ENCODE measurements around the gene CYSRT1.

CYSRT1 gene

DNA sequence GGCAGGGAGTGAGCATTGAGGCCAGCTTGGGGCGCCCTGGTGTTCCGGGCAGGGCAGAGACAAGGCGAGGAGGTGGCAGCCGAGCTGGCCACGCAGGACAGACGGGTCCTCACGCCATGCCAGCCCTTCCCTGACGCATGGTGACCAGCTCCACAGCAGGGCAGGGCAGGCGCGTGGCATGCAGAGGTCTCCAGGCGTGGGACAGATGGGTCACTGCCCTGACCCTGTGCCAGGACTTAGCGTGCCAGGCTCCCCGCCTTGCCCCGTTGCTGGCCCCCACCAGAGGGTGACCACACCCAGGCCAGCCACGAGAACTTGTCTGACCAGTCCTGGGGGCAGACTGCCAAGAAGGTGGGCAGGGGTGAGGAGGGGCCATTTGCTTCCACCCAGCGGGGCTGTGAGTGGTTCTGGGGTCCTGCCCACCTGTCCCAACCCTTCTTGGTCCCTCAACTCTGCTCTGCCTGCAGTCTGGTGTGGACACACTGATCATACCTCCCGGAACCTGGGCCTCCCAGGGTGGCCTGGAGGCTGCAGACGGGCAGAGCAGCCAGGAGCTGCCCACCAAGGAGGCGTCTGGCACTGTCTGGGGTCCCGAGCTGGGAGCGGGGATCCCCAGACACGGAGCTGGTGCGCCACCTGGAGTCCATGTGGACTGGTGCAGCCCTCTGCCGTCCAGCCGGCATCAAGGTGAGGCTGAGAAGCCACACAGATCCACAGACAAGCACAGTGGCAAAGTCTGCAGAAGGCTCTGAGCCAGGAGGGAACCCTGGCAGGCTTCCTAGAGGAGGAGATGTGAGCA is 2.3 kb downstream of the CYSRT1 start, which contains the start of gene RNF224:
RNF224 (plus strand) TSS at position 449 of the 799 bp plus-strand sequence. CDS start 834 bp downstream, outside the sequence.
- peak; percentile 93 for DNase-seq

DNA sequence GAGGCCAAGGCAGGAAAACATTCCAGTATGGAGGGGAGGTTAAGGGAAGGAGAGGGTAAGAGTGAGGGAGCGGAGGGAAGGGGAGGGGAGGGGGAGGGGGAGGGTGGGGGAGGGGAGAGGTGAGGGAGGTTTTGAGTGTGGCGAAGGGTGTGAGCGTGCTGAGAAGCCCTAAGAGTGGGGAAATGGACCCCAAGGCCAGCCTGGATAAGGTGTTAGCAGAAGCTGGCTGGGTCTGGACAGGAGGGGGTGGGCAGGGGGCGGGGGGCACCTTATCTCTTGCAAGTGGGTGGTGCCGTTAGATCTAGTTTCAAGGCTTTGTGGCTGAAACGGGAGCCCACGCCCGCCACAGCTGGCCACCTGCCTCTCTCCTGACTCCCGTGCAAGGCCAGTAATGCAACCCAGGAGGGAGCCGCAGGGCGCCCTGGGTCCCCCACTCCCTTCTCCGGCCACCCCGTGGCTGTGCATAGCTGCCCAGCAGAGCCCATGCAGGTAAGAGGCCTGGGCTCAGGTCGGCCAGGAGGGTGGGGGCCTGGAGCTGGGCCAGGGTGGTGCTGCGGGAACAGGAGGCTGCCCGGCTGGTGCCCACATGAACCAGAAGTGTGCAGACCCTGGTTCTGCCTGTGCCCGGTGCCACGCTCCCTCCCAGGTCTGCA is 3.0 kb downstream of the CYSRT1 start:
- no peak for DNase-seq

DNA sequence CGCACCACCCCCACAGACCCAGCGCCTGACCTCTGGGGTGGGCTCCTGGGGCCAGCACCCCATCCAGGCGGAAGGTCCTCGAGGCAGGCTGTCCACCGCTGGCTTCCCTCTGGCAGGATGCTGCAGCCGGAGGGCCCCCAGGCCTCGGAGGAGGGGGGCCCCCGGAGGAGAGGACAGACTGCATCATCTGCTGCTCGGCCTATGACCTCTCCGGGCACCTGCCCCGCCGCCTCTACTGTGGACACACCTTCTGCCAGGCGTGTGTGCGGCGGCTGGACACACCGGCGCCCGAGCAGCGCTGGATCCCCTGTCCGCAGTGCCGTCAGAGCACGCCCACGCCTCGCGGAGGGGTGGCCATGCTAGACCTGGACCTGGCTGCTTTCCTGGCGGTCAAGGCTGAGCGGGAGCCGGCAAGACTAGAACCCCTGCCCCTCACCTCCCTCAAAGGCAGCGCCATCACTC is 3.6 kb downstream of the CYSRT1 start:
- DNase-seq: peak; percentile 48

DNA sequence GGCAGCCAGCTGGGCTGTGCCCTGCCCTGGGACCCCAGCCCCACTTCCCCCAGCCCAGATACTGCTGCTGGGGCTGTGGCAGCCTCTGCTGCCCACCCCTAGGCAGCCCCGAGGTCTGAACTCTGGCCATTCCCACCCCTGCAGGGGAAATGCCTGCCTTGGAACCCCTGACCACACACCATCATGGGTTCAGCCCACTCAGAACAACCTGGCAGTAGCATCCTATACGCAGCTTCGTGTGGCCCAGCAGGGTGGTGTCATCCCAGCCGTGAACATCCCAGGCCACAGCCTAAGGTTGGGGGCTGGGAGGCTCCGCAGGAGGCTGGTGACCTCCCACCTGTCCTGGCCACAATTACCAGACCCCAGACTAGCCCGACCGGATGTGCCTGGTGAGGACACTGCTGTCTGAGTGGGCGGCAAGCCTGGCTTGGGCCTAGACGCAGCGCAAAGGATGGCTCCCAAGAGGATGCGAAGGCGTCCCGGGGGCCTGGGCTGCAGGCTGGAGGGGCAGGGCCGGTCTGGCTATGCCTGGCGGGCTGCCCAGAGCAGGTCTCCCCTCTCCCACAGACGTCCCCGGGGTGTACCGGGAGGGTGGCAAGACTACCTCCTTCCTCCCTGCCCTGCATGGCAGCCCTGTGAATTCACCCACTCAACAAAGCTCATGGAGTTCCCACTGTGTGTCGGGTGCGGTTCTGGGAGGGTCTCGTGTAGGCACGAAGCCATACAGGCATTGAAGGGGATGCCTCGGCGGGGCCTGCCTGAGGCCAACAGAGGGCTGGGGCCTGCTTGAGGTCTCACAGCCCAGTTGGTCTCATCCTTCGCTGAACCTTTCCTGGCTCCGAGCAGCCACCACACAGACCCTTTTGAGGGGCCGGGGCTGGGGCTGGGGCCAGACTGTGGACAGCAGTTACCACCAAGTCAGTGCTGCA is 4.3 kb downstream of the CYSRT1 start:
- DNase-seq: no peak

DNA sequence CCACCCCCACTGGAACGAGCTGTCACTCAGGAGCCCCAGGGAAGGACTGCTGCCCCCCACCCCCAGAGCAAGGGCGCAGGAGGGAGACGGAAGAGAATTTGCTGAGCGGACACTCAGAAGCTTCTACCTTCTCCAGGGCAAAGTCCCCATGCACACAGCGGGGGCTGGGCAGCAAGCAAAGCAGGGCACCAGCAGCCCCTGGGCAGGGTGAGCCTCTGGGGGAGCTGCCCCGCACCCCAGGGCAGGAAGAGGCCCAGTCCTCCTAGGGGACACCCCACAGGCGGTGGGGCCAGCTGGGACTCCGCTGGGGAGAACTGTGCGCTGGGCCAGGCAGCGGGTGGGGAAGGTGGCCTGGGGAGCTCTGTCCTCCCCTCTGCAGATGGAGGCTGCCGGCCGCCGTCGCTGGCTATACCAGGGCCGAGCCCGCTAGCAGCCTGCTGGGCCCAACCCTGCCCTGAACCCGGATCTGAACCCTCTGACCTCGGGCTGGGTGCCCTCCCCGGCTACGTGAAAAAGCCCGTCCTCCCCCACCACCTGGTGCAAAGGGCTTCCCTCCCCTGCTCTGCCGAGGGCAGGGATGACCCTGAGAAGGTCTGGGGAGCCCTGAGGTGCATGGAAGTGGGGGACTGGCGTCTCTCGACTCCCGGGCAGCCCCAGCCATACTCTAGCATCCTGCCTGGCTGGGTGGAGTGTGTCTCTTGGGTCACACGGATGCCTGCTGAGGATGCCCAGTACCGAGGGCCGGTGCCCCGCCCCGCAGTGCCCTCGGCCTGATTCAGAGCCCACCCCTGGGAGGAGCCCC is 5.1 kb downstream of the CYSRT1 start:
- DNase-seq: no peak

DNA sequence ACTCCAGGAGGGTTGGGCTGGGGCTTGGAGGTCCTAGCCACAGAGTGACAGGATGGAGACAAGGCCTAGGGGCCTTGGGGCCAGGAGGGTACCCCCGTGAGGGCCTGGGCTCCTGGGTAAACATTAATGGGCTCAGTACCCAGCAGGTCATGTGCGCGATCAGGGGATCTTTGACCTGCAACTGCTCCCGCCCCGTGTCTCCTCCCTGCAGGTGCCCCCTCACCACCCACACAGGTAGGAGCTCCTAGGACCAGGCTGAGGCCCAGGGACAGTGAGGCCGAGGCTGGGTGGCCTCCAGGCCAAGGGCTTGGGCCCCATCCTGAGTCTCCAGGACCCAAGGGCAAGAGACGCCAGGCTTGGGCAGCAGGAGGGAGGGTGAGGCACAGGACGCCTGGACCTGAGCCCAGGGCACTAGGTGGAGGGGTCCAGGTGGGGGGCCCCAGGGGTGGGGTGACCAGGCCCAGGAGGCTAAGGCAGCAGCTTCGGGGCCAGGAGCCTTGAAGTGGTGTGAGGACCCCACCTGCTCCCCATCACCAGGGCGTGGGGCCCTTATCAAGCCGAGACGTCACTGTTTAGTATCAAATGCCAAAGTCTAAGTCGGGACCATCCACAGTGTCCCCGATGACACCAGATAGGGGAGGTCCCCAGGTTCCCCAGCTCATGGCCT is 5.9 kb downstream of the CYSRT1 start, which contains the start of gene SLC34A3:
SLC34A3 (plus strand) TSS at position 197 of the 667 bp plus-strand sequence. CDS start 802 bp downstream, outside the sequence.
- no peak for DNase-seq

DNA sequence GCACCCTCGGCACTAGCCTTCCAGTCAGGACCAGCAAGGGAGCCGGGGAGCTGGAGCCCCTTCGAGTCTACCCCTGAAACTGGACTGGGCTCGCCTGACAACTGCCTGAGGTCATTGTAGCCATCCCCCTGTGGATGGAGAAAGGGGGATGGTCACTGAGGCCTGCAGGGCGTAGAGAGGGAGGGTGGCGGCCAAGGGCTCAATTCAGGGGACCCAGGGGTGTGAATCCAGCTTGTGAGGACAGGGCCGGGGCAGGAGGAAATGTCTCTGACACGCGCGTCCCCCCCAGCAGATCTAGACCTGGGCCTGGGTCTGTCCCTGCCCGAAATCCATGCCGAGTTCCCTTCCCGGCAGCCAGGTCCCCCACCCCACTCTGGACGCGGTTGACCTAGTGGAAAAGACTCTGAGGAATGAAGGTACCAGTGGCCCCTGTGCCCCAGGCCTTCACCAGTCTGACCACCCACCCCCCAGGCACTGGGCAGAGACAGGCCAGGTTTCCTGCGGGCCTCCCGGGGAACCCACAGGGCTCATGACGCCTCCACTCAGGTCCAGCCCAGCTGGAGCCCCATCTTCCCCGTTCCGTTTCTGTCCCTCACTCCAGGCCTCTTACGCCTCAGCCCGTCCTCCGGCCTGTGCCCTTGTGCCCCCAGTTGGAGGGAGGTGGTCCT is 6.5 kb downstream of the CYSRT1 start:
- no peak for DNase-seq

DNA sequence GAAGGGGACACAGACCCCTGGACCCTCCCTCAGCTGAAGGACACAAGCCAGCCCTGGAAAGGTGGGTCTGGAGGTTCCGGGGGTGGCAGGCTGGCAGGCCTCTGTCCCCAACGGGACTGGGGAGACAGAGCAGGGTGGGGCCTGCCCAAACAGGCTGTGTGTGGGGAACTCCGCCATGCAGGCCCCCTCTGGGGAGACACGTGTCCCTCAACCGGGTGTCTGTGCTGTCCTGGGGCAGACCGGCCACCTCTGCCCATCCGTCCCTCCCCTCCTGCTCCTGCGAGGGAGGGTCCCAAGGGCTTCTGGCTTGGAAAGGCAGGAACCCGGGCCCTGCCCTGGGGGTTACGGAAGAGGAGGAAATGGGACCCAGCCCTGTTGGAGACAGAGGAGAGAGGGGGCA is 7.1 kb downstream of the CYSRT1 start:
- DNase-seq: no peak

DNA sequence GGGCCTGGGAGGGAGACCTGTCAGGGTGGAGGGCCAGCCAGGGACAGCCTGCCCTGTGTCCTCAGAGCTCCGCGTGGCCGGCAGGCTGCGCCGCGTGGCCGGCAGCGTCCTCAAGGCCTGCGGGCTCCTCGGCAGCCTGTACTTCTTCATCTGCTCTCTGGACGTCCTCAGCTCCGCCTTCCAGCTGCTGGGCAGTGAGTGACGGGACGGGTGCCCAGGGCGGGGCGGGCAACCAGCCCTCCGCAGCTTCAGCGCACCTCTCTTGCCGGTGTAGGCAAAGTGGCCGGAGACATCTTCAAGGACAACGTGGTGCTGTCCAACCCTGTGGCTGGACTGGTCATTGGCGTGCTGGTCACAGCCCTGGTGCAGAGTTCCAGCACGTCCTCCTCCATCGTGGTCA is 7.5 kb downstream of the CYSRT1 start:
- DNase-seq: no peak

DNA sequence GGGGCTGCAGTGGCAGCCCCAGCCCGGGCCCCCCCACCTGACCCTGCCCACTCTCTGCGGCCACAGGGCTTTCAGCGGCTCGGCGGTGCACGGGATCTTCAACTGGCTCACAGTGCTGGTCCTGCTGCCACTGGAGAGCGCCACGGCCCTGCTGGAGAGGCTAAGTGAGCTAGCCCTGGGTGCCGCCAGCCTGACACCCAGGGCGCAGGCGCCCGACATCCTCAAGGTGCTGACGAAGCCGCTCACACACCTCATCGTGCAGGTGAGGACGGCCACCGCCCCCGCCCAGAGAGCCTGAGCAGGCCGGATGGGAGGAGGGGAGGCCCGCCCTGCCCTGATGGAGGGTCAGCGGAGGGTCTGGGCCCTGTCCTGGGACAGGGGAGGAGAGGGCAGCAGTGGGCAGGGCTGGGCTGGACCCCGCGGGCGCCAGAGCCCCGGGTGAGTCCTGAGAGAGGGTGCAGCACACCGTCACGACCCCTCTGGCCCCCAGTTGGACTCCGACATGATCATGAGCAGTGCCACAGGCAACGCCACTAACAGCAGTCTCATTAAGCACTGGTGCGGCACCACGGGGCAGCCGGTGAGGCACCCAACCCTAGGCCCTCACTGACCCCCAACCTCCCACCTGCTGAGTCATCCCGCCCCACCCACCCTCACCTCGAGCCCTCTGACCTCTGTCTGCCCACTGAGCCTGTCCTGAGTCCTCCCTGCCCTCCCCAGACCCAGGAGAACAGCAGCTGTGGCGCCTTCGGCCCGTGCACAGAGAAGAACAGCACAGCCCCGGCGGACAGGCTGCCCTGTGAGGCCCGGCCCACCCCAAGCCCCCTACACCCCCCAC is 8.4 kb downstream of the CYSRT1 start:
- peak; percentile 93 for DNase-seq

DNA sequence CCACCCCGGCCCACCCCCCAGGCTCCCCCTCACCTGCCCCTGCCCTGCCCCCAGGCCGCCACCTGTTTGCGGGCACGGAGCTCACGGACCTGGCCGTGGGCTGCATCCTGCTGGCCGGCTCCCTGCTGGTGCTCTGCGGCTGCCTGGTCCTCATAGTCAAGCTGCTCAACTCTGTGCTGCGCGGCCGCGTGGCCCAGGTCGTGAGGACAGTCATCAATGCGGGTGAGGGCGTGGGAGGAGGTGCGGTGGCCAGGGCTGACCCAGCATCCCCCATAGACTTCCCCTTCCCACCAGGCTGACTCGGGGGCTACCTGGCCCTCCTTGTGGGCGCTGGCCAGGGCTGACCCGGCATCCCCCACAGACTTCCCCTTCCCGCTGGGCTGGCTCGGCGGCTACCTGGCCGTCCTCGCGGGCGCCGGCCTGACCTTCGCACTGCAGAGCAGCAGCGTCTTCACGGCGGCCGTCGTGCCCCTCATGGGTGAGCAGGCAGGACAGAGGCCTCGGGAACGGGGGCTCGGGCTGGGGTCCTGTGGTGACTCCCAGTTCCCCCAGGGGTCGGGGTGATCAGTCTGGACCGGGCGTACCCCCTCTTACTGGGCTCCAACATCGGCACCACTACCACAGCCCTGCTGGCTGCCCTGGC is 9.2 kb downstream of the CYSRT1 start:
- peak; percentile 78 for DNase-seq

DNA sequence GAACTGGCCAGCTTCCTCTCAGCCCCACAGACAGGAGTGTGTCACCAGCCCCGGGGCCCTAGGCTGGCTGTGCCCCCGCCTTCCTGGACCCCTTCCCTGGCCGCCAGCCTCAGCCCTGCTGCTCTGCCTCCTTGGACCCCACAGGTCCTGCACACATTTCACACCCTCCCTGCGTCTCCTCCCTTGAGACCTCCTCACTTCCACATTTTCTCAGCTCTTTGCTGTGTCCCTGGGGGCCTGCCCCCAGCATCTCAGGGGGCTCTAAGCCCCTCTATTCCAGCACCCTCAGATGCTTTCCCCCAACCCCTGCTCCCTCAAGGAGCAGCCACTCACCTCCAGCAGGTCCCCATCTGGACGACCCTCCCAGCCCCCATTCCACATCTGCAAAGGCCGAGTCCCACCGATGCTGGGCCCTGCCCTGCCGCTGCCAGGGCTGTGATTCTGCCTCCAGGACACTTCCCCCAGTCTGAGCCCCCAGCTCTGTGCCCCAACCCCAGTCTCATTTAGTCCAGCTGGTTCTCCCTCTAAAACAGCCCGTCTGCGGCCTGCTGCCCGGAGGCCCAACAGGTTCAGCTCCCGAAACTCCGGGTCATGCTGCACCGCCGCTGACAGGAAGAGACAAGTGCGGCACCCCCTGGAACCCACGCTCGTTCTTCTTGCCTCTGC is 9.9 kb downstream of the CYSRT1 start:
- DNase-seq: no peak

DNA sequence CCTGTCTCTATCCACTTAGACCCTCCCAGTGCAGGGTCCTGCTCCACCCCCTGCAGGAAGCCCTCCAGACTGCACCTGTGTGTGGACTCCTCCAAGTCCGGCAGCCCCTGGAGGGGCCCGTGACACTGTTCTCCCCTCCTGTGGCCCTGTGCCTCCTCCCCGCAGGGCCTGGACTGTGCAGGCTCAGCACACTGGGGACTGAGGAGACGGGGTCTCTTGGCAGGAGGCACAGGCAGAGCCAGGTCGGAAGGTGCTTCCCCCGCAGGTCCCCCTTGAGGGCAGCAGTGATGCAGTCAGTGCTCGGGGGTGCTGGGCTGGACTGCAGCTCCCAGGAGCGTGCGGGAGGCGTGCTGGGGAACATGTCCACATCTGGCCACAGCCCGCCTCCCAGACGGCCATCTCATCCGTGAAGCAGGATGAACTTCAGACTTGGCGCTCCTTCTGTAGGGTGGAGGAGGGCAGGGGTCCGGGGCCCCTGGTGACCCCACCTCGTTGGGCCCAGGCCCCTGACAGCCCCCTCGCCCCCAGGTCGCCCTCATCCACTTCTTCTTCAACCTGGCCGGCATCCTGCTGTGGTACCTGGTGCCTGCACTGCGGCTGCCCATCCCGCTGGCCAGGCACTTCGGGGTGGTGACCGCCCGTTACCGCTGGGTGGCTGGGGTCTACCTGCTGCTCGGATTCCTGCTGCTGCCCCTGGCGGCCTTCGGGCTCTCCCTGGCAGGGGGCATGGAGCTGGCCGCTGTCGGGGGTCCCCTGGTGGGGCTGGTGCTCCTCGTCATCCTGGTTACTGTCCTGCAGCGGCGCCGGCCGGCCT is 10.7 kb downstream of the CYSRT1 start:
- DNase-seq: no peak

DNA sequence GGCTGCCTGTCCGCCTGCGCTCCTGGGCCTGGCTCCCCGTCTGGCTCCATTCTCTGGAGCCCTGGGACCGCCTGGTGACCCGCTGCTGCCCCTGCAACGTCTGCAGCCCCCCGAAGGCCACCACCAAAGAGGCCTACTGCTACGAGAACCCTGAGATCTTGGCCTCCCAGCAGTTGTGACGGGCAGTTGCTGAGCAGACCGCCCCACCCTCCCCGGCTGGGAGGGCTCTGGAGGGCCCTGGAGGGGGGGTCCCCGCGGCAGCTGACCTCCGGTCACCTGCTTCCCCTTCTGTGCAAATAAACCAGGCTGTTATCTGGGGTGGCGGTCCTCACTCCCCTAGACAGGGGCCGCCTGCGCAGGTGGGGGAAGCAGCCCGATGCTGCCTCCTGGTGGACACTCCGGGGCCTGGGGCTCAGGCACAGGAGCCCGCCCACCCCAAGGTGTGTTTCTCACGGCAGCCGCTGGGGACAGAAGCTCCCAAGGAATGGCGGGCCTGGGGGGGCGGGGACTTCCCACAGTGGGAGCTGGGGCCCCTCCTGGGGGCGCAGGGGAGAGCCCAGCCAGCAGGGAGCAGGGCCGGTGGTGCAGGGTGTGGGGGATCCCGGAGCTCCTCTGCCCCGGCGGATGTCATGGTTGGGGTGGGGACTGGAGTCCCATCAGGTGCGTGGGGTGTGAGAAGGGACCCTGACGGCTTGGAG is 11.4 kb downstream of the CYSRT1 start:
- peak; percentile 94 for DNase-seq

DNA sequence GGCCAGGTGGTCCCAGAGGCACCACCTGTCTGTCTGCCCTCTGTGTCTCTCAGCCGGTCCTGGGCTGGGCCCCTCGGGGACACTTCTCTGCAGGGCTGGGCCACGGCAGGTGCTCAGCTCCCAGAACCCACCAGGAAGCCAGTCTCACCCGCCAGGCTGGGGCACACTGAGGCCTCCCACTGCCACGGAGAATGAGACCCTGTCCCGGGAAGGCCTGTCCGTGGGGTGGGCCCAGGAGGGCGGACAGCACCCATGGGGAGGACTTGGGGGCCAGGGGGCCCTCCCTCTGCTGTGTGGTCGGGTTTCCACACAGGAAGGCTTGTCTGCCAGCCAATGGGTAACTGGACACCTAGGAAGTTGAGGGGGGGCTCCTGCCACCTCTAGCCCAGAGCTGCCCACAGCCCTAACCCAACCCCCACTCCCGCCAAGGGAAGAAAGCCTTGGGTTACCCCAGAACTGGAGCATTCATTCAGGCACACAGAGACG is 12.0 kb downstream of the CYSRT1 start:
- DNase-seq: peak; percentile 56

DNA sequence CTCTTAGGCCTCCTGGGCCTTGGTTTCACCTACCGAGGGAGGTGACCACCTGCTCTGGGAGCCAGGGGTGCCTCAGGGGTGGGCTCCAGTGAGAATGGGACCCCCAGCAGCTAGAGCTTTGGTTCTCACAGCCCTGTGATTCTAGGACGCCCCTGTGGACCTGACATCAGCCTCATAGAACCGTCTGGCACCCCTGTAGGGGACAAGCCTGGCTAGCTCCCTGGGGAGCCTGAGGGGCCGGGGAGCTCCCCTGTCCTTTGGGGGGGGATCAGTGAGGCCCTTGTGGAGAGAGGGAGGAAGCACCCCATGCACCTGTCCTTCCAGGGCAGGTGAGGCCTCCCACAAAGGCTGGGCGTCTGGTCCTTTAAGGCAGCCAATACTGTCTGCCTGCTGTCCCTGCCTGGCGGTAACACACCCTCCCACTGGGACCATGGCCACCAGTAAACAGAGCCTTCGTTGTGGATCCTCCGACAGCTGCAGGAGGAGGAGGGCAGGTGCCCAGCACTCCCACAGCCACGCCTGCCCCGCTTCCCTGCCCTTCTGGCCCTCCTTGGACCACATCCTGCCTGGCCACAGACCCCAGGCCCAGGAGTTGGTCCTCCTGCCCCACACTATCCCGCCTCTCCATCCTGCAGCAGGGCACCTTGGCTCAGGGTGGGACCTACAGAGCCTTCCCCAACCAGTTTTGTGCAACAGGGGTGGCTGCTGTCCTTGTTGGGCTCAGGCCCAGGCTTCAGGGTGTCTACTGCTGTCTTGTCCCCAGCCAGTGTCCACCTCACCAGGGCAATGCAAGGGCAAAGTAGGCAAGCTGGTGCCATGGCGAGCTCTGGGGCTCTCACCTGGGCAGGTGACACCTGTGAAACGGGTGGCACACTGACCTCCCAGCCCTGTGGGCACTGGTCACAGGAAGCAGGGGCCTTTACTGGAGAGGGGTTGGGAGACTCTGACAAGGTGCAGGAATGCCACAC is 13.1 kb downstream of the CYSRT1 start:
- DNase-seq: peak; percentile 97
